MM.1S (cell line): ENCODE results near the gene ROBO2.

Source experiments
- DNase-seq: peaks from one replicate; pipeline ENCODE4 v3.0.0-alpha.2; 2015
- H2AFZ ChIP-seq: fragments of 300-600 bp; sonication (generic); 2 replicates; pipeline ENCODE4 v1.6.0; 2016; ENCODE audit warnings: antibody characterized with exemption, low read length
- H3F3A ChIP-seq: fragments of 300-600 bp; sonication (generic); 2 replicates; pipeline ENCODE4 v1.6.1; 2016; ENCODE audit warnings: mild to moderate bottlenecking, antibody characterized with exemption, low read length, moderate library complexity, mixed read lengths; ENCODE audit not compliant: insufficient read depth
- H3K27ac ChIP-seq: fragments of 300-600 bp; sonication (generic); 2 replicates; pipeline ENCODE4 v1.5.1; 2016; ENCODE audit warnings: mild to moderate bottlenecking, low read length
- H3K27me3 ChIP-seq: fragments of 300-600 bp; sonication (generic); replicated peaks from 2 replicates; pipeline ENCODE4 v1.6.0; 2016; ENCODE audit warnings: low read length; ENCODE audit not compliant: insufficient read depth
- H3K36me3 ChIP-seq: fragments of 300-600 bp; sonication (generic); replicated peaks from 2 replicates; pipeline ENCODE4 v1.6.1; 2016; ENCODE audit warnings: mild to moderate bottlenecking, low read length, mixed read lengths; ENCODE audit not compliant: insufficient read depth
- H3K4me1 ChIP-seq: fragments of 300-600 bp; sonication (generic); 2 replicates; pipeline ENCODE4 v1.6.1; 2016; ENCODE audit warnings: low read length, mixed read lengths
- H3K4me2 ChIP-seq: fragments of 300-600 bp; sonication (generic); 2 replicates; pipeline ENCODE4 v1.6.0; 2016; ENCODE audit warnings: low read depth, low read length
- H3K4me3 ChIP-seq: fragments of 300-600 bp; sonication (generic); 2 replicates; pipeline ENCODE4 v1.5.1; 2016; ENCODE audit warnings: low read length, mixed read lengths
- H3K79me2 ChIP-seq: fragments of 300-600 bp; sonication (generic); 2 replicates; pipeline ENCODE4 v1.6.1; 2016; ENCODE audit warnings: mixed run types, low read length, mixed read lengths
- H3K9ac ChIP-seq: fragments of 300-600 bp; sonication (generic); 2 replicates; pipeline ENCODE4 v1.6.1; 2016; ENCODE audit warnings: low read length, mixed read lengths
- H3K9me2 ChIP-seq: fragments of 300-600 bp; sonication (generic); replicated peaks from 2 replicates; pipeline ENCODE4 v1.6.1; 2016; ENCODE audit warnings: mild to moderate bottlenecking, low read length, mixed read lengths; ENCODE audit not compliant: insufficient read depth
- H3K9me3 ChIP-seq: fragments of 300-600 bp; sonication (generic); replicated peaks from 2 replicates; pipeline ENCODE4 v1.6.1; 2016; ENCODE audit warnings: mild to moderate bottlenecking, low read length, mixed read lengths; ENCODE audit not compliant: insufficient read depth
- H4K20me1 ChIP-seq: fragments of 300-600 bp; sonication (generic); 2 replicates; pipeline ENCODE4 v1.6.1; 2016; ENCODE audit warnings: mild to moderate bottlenecking, low read length, moderate library complexity, mixed read lengths; ENCODE audit not compliant: insufficient read depth
- EZH2 ChIP-seq: fragments of 300-600 bp; sonication (generic); optimal IDR thresholded peaks from 2 replicates; pipeline ENCODE3; 2017; ENCODE audit warnings: low read depth, mild to moderate bottlenecking, antibody characterized with exemption, low read length, mixed read lengths
- EZH2phosphoT487 ChIP-seq: fragments of 300-600 bp; sonication (generic); IDR thresholded peaks from 2 replicates; pipeline ENCODE4 v1.6.1; 2018; ENCODE audit warnings: antibody characterized with exemption, low read length
- TF ChIP-seq, protein P1 (sequence below): fragments of 300-600 bp; sonication (generic); IDR thresholded peaks from 2 replicates; pipeline ENCODE4 v1.5.1; 2016; ENCODE audit warnings: antibody characterized with exemption, low read length, mixed read lengths

ROBO2 gene

DNA sequence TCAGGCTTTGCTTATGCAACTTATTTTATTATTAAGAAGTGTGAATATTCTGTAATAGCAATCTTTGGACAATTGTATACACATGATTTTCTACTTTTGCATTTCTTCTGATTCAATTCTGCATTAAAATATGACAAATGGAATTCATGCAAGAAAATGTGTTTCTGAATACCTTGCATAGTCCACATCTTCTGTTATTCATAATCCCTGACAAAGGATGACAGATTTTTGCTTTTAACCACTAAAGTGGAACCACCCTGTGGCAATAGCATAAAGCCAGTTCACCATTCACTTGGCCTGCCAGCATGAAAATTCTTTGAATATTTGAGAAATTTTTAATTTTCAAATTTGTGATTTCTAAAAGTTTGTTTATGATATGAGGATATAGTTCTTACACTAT lies 397.0 kb downstream of the ROBO2 start:
- Histone ChIP-seq H3K4me3 (no peak overlapping the region), H4K20me1 (no peaks in the 10 kb centered on the region), H3K9ac (no peak overlapping the region), H3F3A (no peaks in the 10 kb centered on the region), H3K9me3 (no peaks in the 10 kb centered on the region), H3K4me1 (no peaks in the 10 kb centered on the region), H3K27ac (no peak overlapping the region), H3K4me2 (no peak overlapping the region), H3K27me3 (no peaks in the 10 kb centered on the region), H3K9me2 (no peaks in the 10 kb centered on the region), H3K36me3 (no peaks in the 10 kb centered on the region), H3K79me2 (no peaks in the 10 kb centered on the region), H2AFZ (no peak overlapping the region)
- DNase-seq: no peak
- TF ChIP-seq EZH2 (no peak), EZH2phosphoT487 (no peak)
- TF ChIP-seq, protein P1, sequence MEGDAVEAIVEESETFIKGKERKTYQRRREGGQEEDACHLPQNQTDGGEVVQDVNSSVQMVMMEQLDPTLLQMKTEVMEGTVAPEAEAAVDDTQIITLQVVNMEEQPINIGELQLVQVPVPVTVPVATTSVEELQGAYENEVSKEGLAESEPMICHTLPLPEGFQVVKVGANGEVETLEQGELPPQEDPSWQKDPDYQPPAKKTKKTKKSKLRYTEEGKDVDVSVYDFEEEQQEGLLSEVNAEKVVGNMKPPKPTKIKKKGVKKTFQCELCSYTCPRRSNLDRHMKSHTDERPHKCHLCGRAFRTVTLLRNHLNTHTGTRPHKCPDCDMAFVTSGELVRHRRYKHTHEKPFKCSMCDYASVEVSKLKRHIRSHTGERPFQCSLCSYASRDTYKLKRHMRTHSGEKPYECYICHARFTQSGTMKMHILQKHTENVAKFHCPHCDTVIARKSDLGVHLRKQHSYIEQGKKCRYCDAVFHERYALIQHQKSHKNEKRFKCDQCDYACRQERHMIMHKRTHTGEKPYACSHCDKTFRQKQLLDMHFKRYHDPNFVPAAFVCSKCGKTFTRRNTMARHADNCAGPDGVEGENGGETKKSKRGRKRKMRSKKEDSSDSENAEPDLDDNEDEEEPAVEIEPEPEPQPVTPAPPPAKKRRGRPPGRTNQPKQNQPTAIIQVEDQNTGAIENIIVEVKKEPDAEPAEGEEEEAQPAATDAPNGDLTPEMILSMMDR: no peak

DNA sequence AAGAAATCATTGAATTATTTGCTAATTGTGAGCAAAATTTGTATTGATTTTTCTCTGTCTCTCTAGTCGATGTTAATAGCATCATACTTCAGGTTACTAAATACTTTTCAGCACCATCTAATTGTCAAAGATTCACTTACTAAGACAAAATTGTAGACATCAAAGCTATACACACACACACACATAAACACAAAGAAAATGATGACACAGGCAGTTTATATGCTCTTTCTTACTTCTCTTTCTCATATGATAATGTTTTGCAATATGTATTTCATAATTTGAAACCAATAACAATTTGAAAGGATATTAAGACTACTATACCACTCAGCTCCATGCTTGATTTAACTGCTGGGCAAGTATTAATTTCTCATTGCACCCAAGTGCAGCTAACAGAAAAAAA lies 406.2 kb downstream of the ROBO2 start:
- Histone ChIP-seq H3K4me3 (no peak overlapping the region), H2AFZ (no peak overlapping the region), H3K27ac (no peak overlapping the region), H3K36me3 (no peaks in the 10 kb centered on the region), H4K20me1 (no peaks in the 10 kb centered on the region), H3K4me2 (no peak overlapping the region), H3K27me3 (no peaks in the 10 kb centered on the region), H3K9ac (no peak overlapping the region), H3F3A (no peaks in the 10 kb centered on the region), H3K79me2 (no peaks in the 10 kb centered on the region), H3K4me1 (no peaks in the 10 kb centered on the region), H3K9me2 (no peaks in the 10 kb centered on the region), H3K9me3 (no peaks in the 10 kb centered on the region)
- no peak for TF ChIP-seq EZH2
- no peak for TF ChIP-seq EZH2phosphoT487
- TF ChIP-seq, protein P1: no peak
- DNase-seq: no peak

GRCh38 chr3:77446761-77447160 lies 406.9 kb downstream of the ROBO2 start:
- H3K27me3 ChIP-seq: no peaks in the 10 kb centered on the region
- H3K9ac ChIP-seq: no peak overlapping the region
- no peak overlapping the region for H3K27ac ChIP-seq
- H3K9me3 ChIP-seq: no peaks in the 10 kb centered on the region
- no peaks in the 10 kb centered on the region for H3F3A ChIP-seq
- H3K4me3 ChIP-seq: no peak overlapping the region
- no peaks in the 10 kb centered on the region for H4K20me1 ChIP-seq
- H2AFZ ChIP-seq: no peak overlapping the region
- no peaks in the 10 kb centered on the region for H3K9me2 ChIP-seq
- no peaks in the 10 kb centered on the region for H3K79me2 ChIP-seq
- H3K4me2 ChIP-seq: no peak overlapping the region
- no peaks in the 10 kb centered on the region for H3K36me3 ChIP-seq
- DNase-seq: no peak
- H3K4me1 ChIP-seq: no peaks in the 10 kb centered on the region
- no peak for TF ChIP-seq EZH2

DNA sequence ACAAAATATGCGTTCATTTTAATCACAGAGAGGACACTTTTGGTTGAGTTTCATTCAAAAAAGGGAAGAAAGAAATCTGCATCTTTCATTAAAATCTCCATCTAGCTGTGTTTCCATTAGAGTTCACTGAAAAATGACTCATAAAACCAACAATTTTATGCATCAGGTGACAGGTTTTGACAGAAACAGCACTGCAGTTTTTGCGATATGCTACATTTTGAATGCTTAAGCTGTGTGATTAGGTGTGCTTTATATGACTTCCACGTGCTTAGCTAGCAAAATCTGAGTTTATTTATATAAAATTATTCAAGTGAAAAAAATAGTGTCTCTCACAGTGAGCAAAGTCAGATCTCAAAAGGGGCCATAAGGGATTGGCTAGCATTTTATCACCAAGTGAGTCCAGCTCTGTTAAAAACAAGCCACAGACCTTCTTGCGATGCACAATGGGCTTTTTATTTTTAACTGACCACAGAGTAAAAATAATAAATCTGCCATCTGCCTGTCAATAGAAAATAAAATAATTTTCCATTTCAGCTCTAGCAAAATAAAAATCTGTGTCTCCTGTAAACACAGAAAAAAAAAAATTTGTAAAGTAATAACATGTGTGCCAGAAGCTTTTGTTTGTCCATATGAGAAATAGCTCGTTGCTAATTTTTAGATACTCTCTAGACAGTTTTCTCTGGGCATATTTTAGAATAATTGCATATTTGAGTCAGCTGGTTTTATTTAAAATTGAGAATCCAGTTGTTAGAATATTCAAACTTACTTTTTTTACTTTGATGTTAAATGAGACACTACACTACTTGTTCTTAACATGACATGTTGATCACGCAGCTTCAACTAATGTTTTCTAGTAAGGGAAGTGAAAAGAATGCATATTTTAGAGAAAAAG lies 409.8 kb downstream of the ROBO2 start:
- Histone ChIP-seq H3F3A (no peaks in the 10 kb centered on the region), H3K4me3 (no peak overlapping the region), H3K4me1 (no peaks in the 10 kb centered on the region), H3K9me3 (no peaks in the 10 kb centered on the region), H3K4me2 (no peak overlapping the region), H3K27me3 (no peaks in the 10 kb centered on the region), H3K36me3 (no peaks in the 10 kb centered on the region), H3K27ac (no peak overlapping the region), H3K9ac (no peak overlapping the region), H3K9me2 (no peaks in the 10 kb centered on the region), H2AFZ (no peak overlapping the region), H4K20me1 (no peaks in the 10 kb centered on the region), H3K79me2 (no peaks in the 10 kb centered on the region)
- TF ChIP-seq EZH2phosphoT487 (no peak), EZH2 (no peak)
- TF ChIP-seq, protein P1: no peak
- DNase-seq: no peak
